Measurements from ENCODE around the gene ADCK2.

- no peak for TF ChIP-seq CEBPB (IDR thresholded peaks at IDR 0.05)
- no peak for TF ChIP-seq RAD21 (IDR thresholded peaks at IDR 0.05; ENCODE audit: low read depth)
Measured at GRCh38 chr7:140724706-140725105, 52.0 kb downstream of the ADCK2 start.
